OCI-LY1 (cell line): Measurements from ENCODE around the gene APOLD1.

Experiments used
- EZH2 ChIP-seq: fragments of 200-600 bp; sonication (generic), shearing (Covaris generic); IDR thresholded peaks from 2 replicates; pipeline ENCODE4 v1.8.0; 2017; ENCODE audit warnings: borderline replicate concordance, mixed run types, mild to moderate bottlenecking, antibody characterized with exemption, low read length, moderate library complexity, mixed read lengths
- TF ChIP-seq, protein P1 (sequence below): fragments of 200-600 bp; sonication (generic), shearing (Covaris generic); IDR thresholded peaks from 2 replicates; pipeline ENCODE4 v1.5.1; 2017; ENCODE audit warnings: mild to moderate bottlenecking, antibody characterized with exemption, low read length, moderate library complexity, mixed read lengths

DNA sequence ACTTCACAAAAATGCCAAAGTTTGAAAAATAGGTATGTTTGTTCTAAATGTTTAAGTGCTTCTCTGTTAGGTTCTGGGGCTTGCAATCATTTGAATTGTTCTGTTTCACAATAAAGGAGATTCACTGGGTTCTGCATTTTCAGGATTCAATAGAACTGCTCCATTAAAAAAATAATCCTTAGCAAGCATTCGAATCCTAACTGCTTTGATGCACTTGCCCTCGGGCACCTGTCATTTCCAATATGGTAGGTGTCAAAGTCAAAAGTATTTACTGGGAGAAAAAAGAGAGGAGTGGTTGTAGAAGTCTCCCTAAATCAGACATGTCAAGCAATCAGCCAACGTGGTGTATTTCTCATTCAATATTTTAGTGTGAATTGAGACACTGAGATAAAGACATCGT, 5.5 kb downstream of the APOLD1 start:
- TF ChIP-seq, protein P1, sequence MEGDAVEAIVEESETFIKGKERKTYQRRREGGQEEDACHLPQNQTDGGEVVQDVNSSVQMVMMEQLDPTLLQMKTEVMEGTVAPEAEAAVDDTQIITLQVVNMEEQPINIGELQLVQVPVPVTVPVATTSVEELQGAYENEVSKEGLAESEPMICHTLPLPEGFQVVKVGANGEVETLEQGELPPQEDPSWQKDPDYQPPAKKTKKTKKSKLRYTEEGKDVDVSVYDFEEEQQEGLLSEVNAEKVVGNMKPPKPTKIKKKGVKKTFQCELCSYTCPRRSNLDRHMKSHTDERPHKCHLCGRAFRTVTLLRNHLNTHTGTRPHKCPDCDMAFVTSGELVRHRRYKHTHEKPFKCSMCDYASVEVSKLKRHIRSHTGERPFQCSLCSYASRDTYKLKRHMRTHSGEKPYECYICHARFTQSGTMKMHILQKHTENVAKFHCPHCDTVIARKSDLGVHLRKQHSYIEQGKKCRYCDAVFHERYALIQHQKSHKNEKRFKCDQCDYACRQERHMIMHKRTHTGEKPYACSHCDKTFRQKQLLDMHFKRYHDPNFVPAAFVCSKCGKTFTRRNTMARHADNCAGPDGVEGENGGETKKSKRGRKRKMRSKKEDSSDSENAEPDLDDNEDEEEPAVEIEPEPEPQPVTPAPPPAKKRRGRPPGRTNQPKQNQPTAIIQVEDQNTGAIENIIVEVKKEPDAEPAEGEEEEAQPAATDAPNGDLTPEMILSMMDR, result no peak
- no peak for TF ChIP-seq EZH2
